Heart left ventricle (tissue), 16 donors: ENCODE data around the gene PRAMEF4. TPM values are rescaled to one million over a fixed set of nuclear protein-coding genes. Genes with fewer than 3 reads are reported as not detected.
"Not testable (repeated sequence)": the region's sequence is repeated elsewhere in the genome, so short reads cannot be mapped to it uniquely, and the experiment has no call there.

Source experiments
- ATAC-seq, 4 donors: fragments of 200-7000 bp; cut with Tn5 transposase; one replicate each; pipeline ENCODE4 v1.9.1; 2020 to 2022; ENCODE audit warnings: moderate library complexity in 4 of 4, mild to moderate bottlenecking in 3 of 4, moderate number of reproducible peaks in 1 of 4
- DNase-seq, 5 donors: peaks; one replicate each; pipeline ENCODE4 v3.0.0-alpha.2; 2020
- H3K27ac ChIP-seq, 12 donors: fragments of 200-600 bp; sonication (generic) in 4 of 12; one replicate each; pipeline versions ENCODE4 v1.5.0 to v1.8.0; 2016 to 2022; ENCODE audit warnings: mild to moderate bottlenecking in 2 of 12
- H3K27me3 ChIP-seq, 9 donors: fragments of 200-600 bp; sonication (generic) in 2 of 9; one replicate each; pipeline versions ENCODE4 v1.5.1 to v1.8.0; 2016 to 2022; ENCODE audit warnings: mild to moderate bottlenecking in 3 of 9
- H3K36me3 ChIP-seq, 9 donors: fragments of 200-600 bp; sonication (generic) in 2 of 9; one replicate each; pipeline versions ENCODE4 v1.5.0 to v1.8.0; 2018 to 2022; ENCODE audit warnings: mild to moderate bottlenecking in 2 of 9
- H3K4me1 ChIP-seq, 12 donors: fragments of 200-600 bp; sonication (generic) in 4 of 12; one replicate each; pipeline versions ENCODE4 v1.5.0 to v1.8.0; 2016 to 2022; ENCODE audit warnings: mild to moderate bottlenecking in 3 of 12
- H3K4me3 ChIP-seq, 12 donors: fragments of 200-600 bp; sonication (generic) in 4 of 12; one replicate each; pipeline versions ENCODE4 v1.5.0 to v1.8.0; 2017 to 2022; ENCODE audit warnings: mild to moderate bottlenecking in 9 of 12, moderate library complexity in 4 of 12
- H3K9me3 ChIP-seq, 12 donors: fragments of 200-600 bp; sonication (generic) in 4 of 12; one replicate each; pipeline versions ENCODE4 v1.5.0 to v1.8.0; 2016 to 2022; ENCODE audit warnings: mild to moderate bottlenecking in 1 of 12
- CTCF ChIP-seq, 12 donors: fragments of 200-600 bp; sonication (generic) in 4 of 12; IDR thresholded peaks; one replicate each; pipeline versions ENCODE4 v1.5.0 to v1.8.0; 2018 to 2022; ENCODE audit warnings: antibody characterized with exemption in 12 of 12, mild to moderate bottlenecking in 5 of 12
- POLR2A ChIP-seq, 2 donors: fragments of 450-650 bp; IDR thresholded peaks; one replicate each; pipeline ENCODE4 v1.6.1; 2017; ENCODE audit warnings: antibody characterized with exemption in 2 of 2, mild to moderate bottlenecking in 2 of 2, moderate library complexity in 2 of 2
- WGBS, 4 donors: extraction: QIAGEN DNeasy Blood & Tissue Kit in 2 of 4; methylation state at CpG; one replicate each; pipeline versions ENCODE4 v1.1.5 to v1.1.7; 2013 to 2018; 5-methylcytosine and 5-hydroxymethylcytosine counted together
- intact Hi-C, 10 donors: fragments of 100-400 bp; cut with DNase I; formaldehyde crosslinking; loops; one replicate each; pipeline versions ENCODE4 v1.11.1 to v1.14.2; 2022
- polyA plus RNA-seq, 2 donors: library from polyadenylated mRNA; stranded (reverse); fragments of 200-250 nt; gene quantifications; one replicate each; pipeline ENCODE4 v1.2.3, GENCODE V29; 2013
- total RNA-seq, 9 donors: library from RNA; depleted of rRNA in 2 of 9; stranded (reverse); fragments of >200 nt in 2 of 9; fragmentation: NEBNext Ultra II Directional in 3 of 9; extraction: Animal tissue kit (Norgen Biotek cat#: 25700) in 3 of 9; gene quantifications; one replicate each; pipeline versions ENCODE4 v1.1.0 to v1.2.4, GENCODE V29; 2016 to 2023
- donor health status: ischemic (EF 13 %, LVEDD 7.1; RV severe dilation, severe dysfunction).
- donor health status: healthy with polysubstance abuse.
- donor health status: DM: no; HTN: yes; CAD: no.
- donor health status: DM: no; HTN: no; CAD: no.
- donor health status: ischemic (EF 25% LVEDD 6.9; RV normal size, moderate dysfunction).
- donor health status: ischemic (EF 25% LVEDD 5.7; RV mildly dilated, moderate dysfunction).
- donor health status: healthy.
- donor health status: DM: yes; HTN: yes; CAD: no.
- donor health status: ischemic (EF 35%, LVEDD 5.7; RV mildly dilated, moderate dysfunction).
- donor health status: nonischemic (EF 11% LVEDD 7.7; RV severe dilation, severe dysfunction).
- donor health status: DM: yes; HTN: yes; CAD: no.
- donor health status: PGD.
- donor health status: ischemic (EF 29% LVEDD 5.4; RV normal size, mild dysfunction).
- donor health status: nonischemic (EF 23%, LVEDD 6.1; RV moderate dilation, normal function).

The PRAMEF4 gene
- total and polyA plus RNA-seq, 11 donors = not detected

DNA sequence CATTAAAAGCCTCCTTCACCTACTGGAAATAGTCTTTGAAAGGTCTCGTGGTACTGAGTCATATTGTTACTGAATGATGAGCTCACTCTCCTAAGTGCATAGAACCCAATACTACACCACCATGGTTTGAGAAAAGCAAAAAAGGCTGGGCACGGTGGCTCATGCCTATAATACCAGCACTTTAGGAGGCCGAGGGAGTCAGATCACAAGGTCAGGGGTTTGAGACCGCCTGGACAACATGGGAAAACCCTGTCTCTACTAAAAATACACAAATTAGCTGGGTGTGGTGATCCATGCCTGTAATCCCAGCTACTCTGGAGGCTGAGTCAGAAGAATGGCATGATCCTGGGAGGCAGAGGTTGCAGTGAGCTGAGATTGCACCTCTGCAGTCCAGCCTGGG is 34.2 kb downstream of the PRAMEF4 start:
- intact Hi-C loops = no loop called here
- no peak for DNase-seq
- no peaks in the 10 kb centered on the region for H3K4me1 ChIP-seq
- ATAC-seq = no peak
- no peak overlapping the region for H3K4me3 ChIP-seq
- peaks cover 0 to 6% (median 0%) of the 10 kb centered on the region in 12 donors for H3K9me3 ChIP-seq
- WGBS, 4 donors = 55 to 62% (median 58%) methylated on average over 4 of the region's 4 CpGs
- no peaks in the 10 kb centered on the region for H3K36me3 ChIP-seq
- no peaks in the 10 kb centered on the region for H3K27me3 ChIP-seq
- no peak overlapping the region for H3K27ac ChIP-seq
- TF ChIP-seq CTCF (IDR thresholded peaks at IDR 0.05) (no peak), POLR2A (IDR thresholded peaks at IDR 0.05) (no peak)

GRCh38 chr1:12848620-12849019 is 37.4 kb downstream of the PRAMEF4 start, which contains the start of gene HNRNPCL1:
Gene HNRNPCL1 (minus strand): TSS chr1:12848720. CDS start chr1:12848289, 431 bp downstream.
- H3K27me3 ChIP-seq, intact Hi-C loops, H3K36me3 ChIP-seq, ATAC-seq, DNase-seq, H3K27ac ChIP-seq, H3K9me3 ChIP-seq, H3K4me1 ChIP-seq, H3K4me3 ChIP-seq: not testable (repeated sequence)
- 83 to 88% (median 84%) methylated on average over 7 of the region's 7 CpGs for WGBS, 4 donors

GRCh38 chr1:12833251-12833650 is 52.8 kb downstream of the PRAMEF4 start:
- H3K27me3 ChIP-seq, H3K4me3 ChIP-seq, intact Hi-C loops, H3K4me1 ChIP-seq, ATAC-seq, H3K9me3 ChIP-seq, H3K27ac ChIP-seq, DNase-seq, H3K36me3 ChIP-seq: not testable (repeated sequence)
- 41 to 66% (median 54%) methylated on average over 2 of the region's 2 CpGs for WGBS, 4 donors

- H3K27me3 ChIP-seq, intact Hi-C loops, ATAC-seq, H3K4me1 ChIP-seq, H3K4me3 ChIP-seq, H3K9me3 ChIP-seq, DNase-seq, H3K36me3 ChIP-seq, H3K27ac ChIP-seq: not testable (repeated sequence)
- WGBS, 4 donors = 39 to 61% (median 54%) methylated on average over 3 of the region's 3 CpGs
Measured at GRCh38 chr1:12831310-12831709, 54.7 kb downstream of the PRAMEF4 start, which contains the start of gene PRAMEF11. Gene PRAMEF11 (minus strand): TSS chr1:12831410. CDS start chr1:12828789, 2,621 bp downstream.

Other genes starting within 250 kb of the PRAMEF4 start
- gene AADACL4, start 242.1 kb downstream of the PRAMEF4 start, total RNA-seq = not detected
- not detected for gene AADACL4, start 242.1 kb downstream of the PRAMEF4 start, polyA plus RNA-seq
- gene AADACL3, start 170.1 kb downstream of the PRAMEF4 start, total RNA-seq = not detected
- not detected for gene AADACL3, start 170.1 kb downstream of the PRAMEF4 start, polyA plus RNA-seq
- gene CFAP107, start 140.0 kb downstream of the PRAMEF4 start, total RNA-seq = not detected
- not detected for gene CFAP107, start 140.0 kb downstream of the PRAMEF4 start, polyA plus RNA-seq
- gene PRAMEF12, start 112.5 kb downstream of the PRAMEF4 start, total RNA-seq = not detected
- not detected for gene PRAMEF12, start 112.5 kb downstream of the PRAMEF4 start, polyA plus RNA-seq
- not detected for gene PRAMEF1, start 94.8 kb downstream of the PRAMEF4 start, total RNA-seq
- not detected for gene PRAMEF1, start 94.8 kb downstream of the PRAMEF4 start, polyA plus RNA-seq
- not detected for gene PRAMEF11, start 54.8 kb downstream of the PRAMEF4 start, total RNA-seq
- not detected for gene PRAMEF11, start 54.8 kb downstream of the PRAMEF4 start, polyA plus RNA-seq
- not detected for gene HNRNPCL1, start 37.5 kb downstream of the PRAMEF4 start, total RNA-seq
- gene HNRNPCL1, start 37.5 kb downstream of the PRAMEF4 start, polyA plus RNA-seq = not detected
- not detected for gene PRAMEF2, start 29.1 kb downstream of the PRAMEF4 start, total RNA-seq
- gene PRAMEF2, start 29.1 kb downstream of the PRAMEF4 start, polyA plus RNA-seq = not detected
- gene PRAMEF10, start 12.1 kb upstream of the PRAMEF4 start, total RNA-seq = not detected
- not detected for gene PRAMEF10, start 12.1 kb upstream of the PRAMEF4 start, polyA plus RNA-seq
- not detected for gene PRAMEF7, start 30.4 kb upstream of the PRAMEF4 start, total RNA-seq
- not detected for gene PRAMEF7, start 30.4 kb upstream of the PRAMEF4 start, polyA plus RNA-seq
- gene PRAMEF6, start 61.4 kb upstream of the PRAMEF4 start, total RNA-seq = not detected
- not detected for gene PRAMEF6, start 61.4 kb upstream of the PRAMEF4 start, polyA plus RNA-seq
- not detected for gene PRAMEF27, start 170.4 kb upstream of the PRAMEF4 start, total RNA-seq
- gene PRAMEF27, start 170.4 kb upstream of the PRAMEF4 start, polyA plus RNA-seq = not detected
- not detected for gene HNRNPCL3, start 174.6 kb upstream of the PRAMEF4 start, total RNA-seq
- not detected for gene HNRNPCL3, start 174.6 kb upstream of the PRAMEF4 start, polyA plus RNA-seq
- gene PRAMEF25, start 184.6 kb upstream of the PRAMEF4 start, total RNA-seq = not detected
- gene PRAMEF25, start 184.6 kb upstream of the PRAMEF4 start, polyA plus RNA-seq = not detected
- not detected for gene HNRNPCL2, start 230.7 kb upstream of the PRAMEF4 start, total RNA-seq
- not detected for gene HNRNPCL2, start 230.7 kb upstream of the PRAMEF4 start, polyA plus RNA-seq